Ishikawa (cell line): Measurements from ENCODE around the gene FGF11.

Experiments used
- CEBPB ChIP-seq: IDR thresholded peaks from 2 replicates; pipeline ENCODE4 v1.6.1; 2012
- CREB1 ChIP-seq: IDR thresholded peaks from 2 replicates; pipeline ENCODE4 v1.6.1; 2012; ENCODE audit warnings: low read depth
- EGR1 ChIP-seq: IDR thresholded peaks from 2 replicates; pipeline ENCODE4 v1.6.1; 2012
- EP300 ChIP-seq: IDR thresholded peaks from 2 replicates; pipeline ENCODE4 v1.6.1; 2012; ENCODE audit warnings: borderline replicate concordance
- FOXM1 ChIP-seq: IDR thresholded peaks from 2 replicates; pipeline ENCODE4 v1.6.1; 2012; ENCODE audit warnings: low read depth, borderline replicate concordance
- MAX ChIP-seq: IDR thresholded peaks from 2 replicates; pipeline ENCODE4 v1.6.1; 2012
- NFIC ChIP-seq: IDR thresholded peaks from 2 replicates; pipeline ENCODE4 v1.6.1; 2012
- RAD21 ChIP-seq: IDR thresholded peaks from 2 replicates; pipeline ENCODE4 v1.6.1; 2012; ENCODE audit warnings: low read depth
- REST ChIP-seq: IDR thresholded peaks from 2 replicates; pipeline ENCODE4 v1.6.1; 2012; ENCODE audit warnings: low read depth, mild to moderate bottlenecking
- TAF1 ChIP-seq: IDR thresholded peaks from 2 replicates; pipeline ENCODE4 v1.6.1; 2012; ENCODE audit warnings: low read depth, mild to moderate bottlenecking
- TCF12 ChIP-seq: IDR thresholded peaks from 2 replicates; pipeline ENCODE4 v1.6.1; 2012; ENCODE audit warnings: low read depth
- TEAD4 ChIP-seq: IDR thresholded peaks from 2 replicates; pipeline ENCODE4 v1.6.1; 2012
- YY1 ChIP-seq: IDR thresholded peaks from 2 replicates; pipeline ENCODE4 v1.6.1; 2012; ENCODE audit warnings: low read depth
- ZBTB7A ChIP-seq: IDR thresholded peaks from 2 replicates; pipeline ENCODE4 v1.6.1; 2012; ENCODE audit warnings: low read depth

- TF ChIP-seq CEBPB: no peak
- TF ChIP-seq MAX: no peak
- TF ChIP-seq FOXM1: no peak
- no peak for TF ChIP-seq EP300
- TF ChIP-seq YY1: no peak
- no peak for TF ChIP-seq TAF1
- TF ChIP-seq REST: no peak
- TF ChIP-seq RAD21: no peak
- no peak for TF ChIP-seq ZBTB7A
- TF ChIP-seq CREB1: no peak
- TF ChIP-seq TEAD4: no peak
- no peak for TF ChIP-seq TCF12
- TF ChIP-seq NFIC: no peak
- TF ChIP-seq EGR1: no peak
Observed at GRCh38 chr17:7398612-7399011, 40.7 kb upstream of the FGF11 start.
